KOPT-K1 (cell line): ENCODE results near the gene KCNIP2.

Experiments used
- H3K27ac ChIP-seq: fragments of 200-600 bp; sonication (generic); 2 replicates; pipeline ENCODE4 v1.5.1; 2016; ENCODE audit warnings: antibody characterized with exemption, mild to moderate bottlenecking, low read depth, low read length; ENCODE audit not compliant: poor library complexity, severe bottlenecking
- H3K36me3 ChIP-seq: fragments of 200-600 bp; sonication (generic); 2 replicates; pipeline ENCODE4 v1.5.1; 2017; ENCODE audit warnings: antibody characterized with exemption, mild to moderate bottlenecking, low read length, moderate library complexity; ENCODE audit not compliant: insufficient read depth
- H3K9me3 ChIP-seq: fragments of 200-600 bp; sonication (generic); 2 replicates; pipeline ENCODE4 v1.5.1; 2017; ENCODE audit warnings: antibody characterized with exemption, low read length, mild to moderate bottlenecking; ENCODE audit not compliant: insufficient read depth, poor library complexity, severe bottlenecking

Gene KCNIP2

DNA sequence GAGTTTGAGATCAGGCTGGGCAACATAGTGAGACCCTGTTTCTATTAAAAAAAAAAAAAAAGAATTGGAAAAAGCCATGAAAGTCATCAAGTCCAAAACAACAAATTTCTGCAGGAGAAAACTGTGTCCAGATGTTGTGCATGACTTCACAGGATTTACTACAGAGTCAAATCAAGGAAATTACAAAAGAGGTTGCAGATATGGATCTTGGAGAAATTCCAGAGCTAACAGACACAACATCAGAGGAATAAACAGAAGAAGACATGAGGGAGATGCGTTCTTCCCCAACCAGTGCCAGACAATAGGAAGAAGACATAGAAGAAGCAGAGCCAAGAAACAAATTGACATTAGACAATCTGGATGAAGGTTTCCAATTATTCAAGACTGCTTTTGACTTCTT, 24.3 kb upstream of the KCNIP2 start:
- Histone ChIP-seq H3K9me3 (no peaks in the 10 kb centered on the region), H3K27ac (no peak overlapping the region), H3K36me3 (no peaks in the 10 kb centered on the region)

DNA sequence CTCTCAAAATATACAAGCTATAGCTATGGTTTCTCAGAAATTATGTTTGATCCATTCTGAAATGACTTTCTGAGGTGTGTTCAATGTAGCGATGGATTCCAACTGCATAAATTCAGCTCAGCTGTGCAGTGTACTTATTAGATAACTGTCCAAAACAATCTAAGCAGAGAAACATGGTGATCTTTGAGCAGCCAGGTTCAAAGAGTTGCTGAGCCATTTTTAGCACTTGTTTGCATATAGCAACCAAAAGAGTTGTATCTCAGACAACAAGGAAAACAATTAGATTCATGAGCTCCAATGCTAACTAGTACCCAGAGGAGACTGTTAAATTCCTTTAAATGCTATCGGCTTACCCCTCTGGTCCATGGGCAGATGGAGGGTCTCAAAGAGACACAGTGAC, 15.9 kb upstream of the KCNIP2 start:
- Histone ChIP-seq H3K9me3 (peaks cover 14% of the 10 kb centered on the region), H3K36me3 (no peaks in the 10 kb centered on the region)

DNA sequence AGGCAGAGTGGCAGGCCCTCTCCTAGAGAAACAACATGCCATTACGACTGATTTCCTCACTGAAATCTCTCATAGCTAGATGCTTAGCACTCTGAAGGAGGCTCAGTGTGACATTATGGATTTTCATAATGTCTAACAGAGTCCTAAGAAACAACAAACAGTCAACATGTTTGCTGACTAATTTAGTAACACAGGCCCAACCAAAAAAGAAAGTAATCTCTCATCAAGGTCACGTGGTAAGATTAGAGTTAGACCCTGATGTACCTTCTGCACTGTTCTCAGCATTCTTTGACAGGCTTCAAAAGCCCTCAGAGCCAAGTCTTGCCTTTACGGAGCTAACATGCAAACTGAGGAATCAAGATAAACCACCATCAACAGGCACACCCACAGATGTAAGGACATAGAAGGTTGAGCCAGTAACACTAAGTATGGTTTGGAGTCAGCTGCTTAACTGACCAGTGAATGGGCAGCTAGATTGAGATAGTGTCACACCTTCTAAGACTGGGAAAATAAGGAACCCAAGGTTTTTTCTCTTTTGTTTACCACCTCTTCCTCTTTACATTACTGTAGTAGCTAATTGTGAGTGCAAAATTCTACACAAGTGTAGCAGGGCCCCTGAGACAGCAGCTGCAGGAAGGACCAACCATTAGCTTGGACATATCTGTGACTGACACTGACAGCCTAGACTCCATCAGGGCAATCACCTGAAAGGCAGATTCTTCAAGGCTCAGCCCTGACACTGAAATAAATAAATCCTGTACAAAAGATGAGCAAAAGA, 15.3 kb upstream of the KCNIP2 start:
- Histone ChIP-seq H3K9me3 (peaks cover 14% of the 10 kb centered on the region), H3K27ac (no peak overlapping the region), H3K36me3 (no peaks in the 10 kb centered on the region)

More for the DNA sequence above, 15.9 kb upstream of the KCNIP2 start:
- H3K27ac ChIP-seq, result no peak overlapping the region

DNA sequence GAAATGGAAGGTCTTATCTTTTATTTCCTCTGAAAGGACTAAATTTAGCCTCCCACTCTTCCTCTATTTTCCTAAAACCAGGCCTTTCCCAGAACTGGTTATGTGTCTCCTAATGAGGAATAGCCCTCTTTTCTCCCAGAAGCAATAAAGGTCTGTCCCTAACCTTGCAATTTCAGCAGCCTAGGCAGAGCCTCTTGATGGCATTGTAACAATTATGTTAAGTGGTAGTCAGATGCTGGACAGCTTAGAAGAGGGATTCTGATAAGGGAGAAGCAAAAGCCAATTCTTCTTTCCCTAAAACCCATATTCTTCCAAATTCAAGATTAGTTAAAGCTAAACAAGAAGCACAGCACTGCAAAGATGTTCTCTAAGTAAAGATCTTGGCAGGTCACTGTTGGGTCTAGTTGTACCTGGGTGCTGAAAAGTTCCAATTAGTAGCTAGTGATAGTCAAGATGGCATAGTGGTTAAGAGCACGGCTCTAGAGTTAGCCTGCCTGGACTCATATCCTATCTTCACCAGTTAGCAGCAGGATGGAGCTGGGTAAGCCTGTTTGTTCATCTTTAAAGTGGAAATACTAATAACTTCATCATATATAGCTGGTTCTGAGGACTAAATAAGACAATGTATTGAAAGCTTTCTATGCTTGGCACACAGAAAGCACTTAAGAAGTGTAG, 14.3 kb upstream of the KCNIP2 start:
- Histone ChIP-seq H3K9me3 (peaks cover 14% of the 10 kb centered on the region), H3K27ac (no peak overlapping the region), H3K36me3 (no peaks in the 10 kb centered on the region)

DNA sequence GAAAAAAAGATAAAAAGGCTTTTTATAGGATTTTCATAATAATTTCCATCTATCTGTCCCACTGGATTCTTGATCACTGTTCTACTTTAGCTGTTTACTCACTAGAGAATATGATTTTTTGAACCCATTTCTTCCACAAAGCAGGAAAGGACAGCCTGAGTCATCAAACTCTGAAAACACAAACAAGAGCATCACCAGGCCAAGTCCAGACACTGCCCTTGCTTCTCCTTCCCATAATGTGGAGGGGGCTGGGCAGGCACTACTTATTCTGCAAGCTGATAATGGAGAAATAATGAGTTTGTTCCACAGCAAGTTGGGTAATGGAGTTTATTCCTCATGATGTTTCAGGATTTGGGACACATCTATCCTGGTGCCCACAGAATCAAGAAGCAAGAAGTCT, 13.0 kb upstream of the KCNIP2 start:
- Histone ChIP-seq H3K36me3 (no peaks in the 10 kb centered on the region), H3K9me3 (peaks cover 14% of the 10 kb centered on the region), H3K27ac (no peak overlapping the region)

DNA sequence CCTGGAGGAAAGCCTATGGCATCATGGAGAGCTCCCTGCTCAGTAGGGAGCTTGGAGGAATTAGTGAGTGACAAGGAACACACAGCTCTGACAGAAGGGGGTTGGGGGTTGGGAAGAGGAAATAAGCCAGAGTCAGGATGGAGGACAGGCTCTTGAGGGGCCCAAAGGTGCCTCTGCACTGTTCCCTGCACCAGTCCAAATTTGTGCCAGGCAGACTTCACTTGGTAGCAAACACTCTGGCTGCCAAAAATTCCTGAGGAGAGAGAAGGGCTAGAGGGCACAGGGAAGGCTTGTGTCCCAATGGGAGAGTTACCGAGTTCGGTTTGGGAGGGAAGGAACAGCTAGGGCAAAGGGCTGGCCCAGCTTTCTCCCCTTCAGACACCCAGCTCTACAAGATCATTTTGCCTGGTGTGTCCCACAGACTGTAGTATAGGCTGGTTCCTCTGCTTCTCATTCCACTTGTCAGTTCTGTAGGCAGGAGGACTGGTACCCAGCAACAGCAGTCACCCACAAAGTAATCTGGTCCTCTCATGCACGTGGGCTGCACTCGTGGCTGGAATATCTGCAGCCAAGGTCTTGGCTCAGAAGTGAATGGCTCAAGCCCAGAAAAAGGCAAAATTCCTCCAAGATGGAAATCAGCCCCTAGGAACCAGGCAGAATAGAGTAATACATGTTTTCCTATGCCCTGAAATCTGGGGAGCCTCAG, 8.0 kb upstream of the KCNIP2 start:
- no peaks in the 10 kb centered on the region for H3K9me3 ChIP-seq
- no peaks in the 10 kb centered on the region for H3K36me3 ChIP-seq
- no peak overlapping the region for H3K27ac ChIP-seq

DNA sequence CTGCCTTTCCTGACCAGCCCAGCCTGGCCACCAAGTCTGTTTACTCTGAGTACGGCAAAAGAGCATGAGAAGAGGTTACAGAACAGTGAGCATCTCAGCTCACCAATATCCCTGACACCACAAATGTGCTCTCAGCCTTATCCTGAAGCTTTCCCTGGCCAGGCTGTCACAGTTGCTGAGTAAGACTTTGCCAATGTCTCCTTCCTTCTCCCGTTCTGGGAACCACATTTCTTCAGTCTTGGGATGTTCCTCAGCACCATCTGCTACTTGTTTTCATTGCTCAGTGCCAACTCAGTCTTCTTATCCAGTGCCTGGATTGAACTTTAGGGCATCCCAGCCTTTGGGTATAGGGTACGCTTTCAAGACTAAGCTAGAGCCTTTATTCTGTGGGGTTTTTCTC, 7.1 kb upstream of the KCNIP2 start:
- no peaks in the 10 kb centered on the region for H3K36me3 ChIP-seq

DNA sequence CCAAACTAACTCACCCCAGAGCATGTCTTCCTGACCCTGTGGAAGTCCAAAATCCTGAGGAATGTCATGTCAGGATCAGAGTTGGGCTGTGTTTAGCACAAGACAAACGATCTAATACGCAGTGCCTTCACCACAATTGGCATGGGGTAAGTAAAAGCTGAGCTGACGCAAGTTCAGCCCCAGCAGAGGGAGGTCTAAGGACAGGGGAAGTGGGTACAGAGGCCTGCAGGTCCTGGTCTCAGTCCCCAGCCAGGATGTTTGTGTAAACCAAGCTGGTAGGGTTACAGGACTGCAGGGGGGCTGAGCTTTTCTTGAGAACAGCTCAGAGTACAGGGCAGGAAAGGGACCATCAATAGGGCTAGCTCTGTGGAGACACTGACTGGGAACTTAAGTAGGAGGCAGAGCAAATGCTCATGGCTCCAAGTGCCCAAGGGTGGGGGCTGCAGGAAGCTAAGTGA, 5.3 kb upstream of the KCNIP2 start:
- no peaks in the 10 kb centered on the region for H3K9me3 ChIP-seq
- no peak overlapping the region for H3K27ac ChIP-seq
- H3K36me3 ChIP-seq, result no peaks in the 10 kb centered on the region

More for the DNA sequence above, 7.1 kb upstream of the KCNIP2 start:
- Histone ChIP-seq H3K9me3 (no peaks in the 10 kb centered on the region), H3K27ac (no peak overlapping the region)

DNA sequence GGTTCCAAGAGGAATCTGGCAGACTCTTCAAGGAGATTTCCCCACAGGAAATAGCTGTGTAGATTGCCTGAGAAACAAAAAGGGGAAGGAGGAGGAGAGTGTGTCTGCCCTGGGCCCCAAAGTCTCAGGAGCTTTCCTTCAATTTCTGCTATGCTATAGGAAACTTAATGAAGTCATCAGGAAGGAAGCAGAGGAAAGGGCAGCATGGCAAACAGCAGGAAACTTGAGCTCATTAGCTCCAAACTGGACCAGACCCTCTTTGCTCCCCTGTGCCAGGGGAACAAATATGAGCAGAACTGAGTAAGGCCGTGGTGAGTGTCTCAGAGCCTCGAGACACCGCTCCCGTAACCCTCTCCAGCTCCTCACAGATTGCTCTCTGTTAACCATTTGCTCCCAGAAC, 4.8 kb upstream of the KCNIP2 start:
- H3K9me3 ChIP-seq, result no peaks in the 10 kb centered on the region
- no peak overlapping the region for H3K27ac ChIP-seq
- no peaks in the 10 kb centered on the region for H3K36me3 ChIP-seq

DNA sequence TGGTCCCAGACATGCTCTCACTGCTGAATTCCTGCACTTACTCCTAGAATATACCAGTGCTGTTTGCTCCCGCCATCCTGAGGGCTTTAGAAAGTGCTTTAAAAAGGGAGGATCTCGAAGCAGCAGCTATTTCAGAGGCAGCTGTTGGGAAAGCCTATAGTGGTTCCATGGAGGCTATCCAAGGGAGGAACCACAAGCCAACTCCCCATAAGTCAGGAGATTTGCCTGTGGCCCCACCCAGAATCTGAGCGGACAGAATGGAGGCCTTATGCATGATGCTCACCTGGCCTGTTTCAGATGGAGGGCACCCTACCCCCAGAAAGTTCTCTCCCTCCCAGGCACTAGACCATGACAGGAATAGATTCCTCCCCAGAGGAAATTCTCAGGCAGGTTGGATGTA, 2.3 kb upstream of the KCNIP2 start:
- Histone ChIP-seq H3K36me3 (no peaks in the 10 kb centered on the region), H3K9me3 (no peaks in the 10 kb centered on the region), H3K27ac (no peak overlapping the region)

DNA sequence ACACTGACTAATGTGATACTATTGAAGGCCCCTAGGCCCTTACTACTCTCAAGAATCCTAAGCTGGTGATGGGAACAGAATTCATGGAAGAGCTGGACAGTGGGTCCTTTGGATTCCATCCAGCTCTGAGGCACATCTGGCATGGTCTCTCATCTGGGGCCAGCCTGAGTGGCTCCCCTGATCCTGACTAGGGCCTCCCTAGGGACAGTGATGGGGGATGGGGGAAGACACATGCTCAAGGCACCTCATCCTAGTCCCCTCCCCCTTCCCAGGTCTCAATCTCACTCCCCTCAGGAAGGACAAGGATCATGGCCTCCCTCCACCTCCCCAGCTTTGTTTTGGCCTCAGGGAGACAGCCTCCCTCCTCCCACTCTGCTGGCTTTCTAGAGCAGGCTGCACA, 1.8 kb downstream of the KCNIP2 start:
- Histone ChIP-seq H3K27ac (no peak overlapping the region), H3K36me3 (no peaks in the 10 kb centered on the region), H3K9me3 (no peaks in the 10 kb centered on the region)

DNA sequence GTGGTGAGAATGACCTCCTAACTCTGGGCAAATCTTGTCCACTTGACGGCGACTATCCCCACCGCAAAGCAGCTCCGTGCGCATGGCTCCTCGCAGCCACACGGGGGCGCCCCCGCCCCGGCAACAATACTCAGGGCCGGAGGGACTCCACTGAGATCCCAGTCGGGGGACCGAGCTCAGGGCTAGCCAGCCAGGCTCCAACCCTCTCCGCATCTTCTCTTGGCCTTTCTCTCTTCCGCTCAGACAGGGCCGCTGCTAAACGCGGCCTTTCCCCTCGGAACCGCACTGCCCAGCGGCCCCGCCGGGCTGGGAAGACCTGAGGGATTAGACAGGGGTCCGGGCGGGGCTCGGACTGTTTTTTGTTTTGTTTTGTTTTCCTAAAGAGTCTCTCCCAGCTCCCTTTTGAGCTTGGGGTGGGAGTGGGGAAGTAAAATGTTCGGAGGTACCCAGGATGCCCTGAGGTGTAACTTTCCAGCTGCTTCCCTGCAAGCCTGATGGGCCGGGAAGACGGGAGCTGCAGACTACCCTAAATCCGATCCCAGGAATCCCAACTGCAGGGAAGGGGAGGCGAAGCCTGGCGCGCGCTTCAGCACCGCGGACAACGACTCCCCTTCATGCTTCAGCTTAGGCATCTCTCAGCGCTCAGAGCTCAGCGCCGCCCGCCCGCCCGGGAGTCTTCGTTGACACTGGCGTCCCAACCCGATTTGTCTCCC, 2.7 kb downstream of the KCNIP2 start:
- no peaks in the 10 kb centered on the region for H3K36me3 ChIP-seq
- H3K27ac ChIP-seq, result no peak overlapping the region
- no peaks in the 10 kb centered on the region for H3K9me3 ChIP-seq

DNA sequence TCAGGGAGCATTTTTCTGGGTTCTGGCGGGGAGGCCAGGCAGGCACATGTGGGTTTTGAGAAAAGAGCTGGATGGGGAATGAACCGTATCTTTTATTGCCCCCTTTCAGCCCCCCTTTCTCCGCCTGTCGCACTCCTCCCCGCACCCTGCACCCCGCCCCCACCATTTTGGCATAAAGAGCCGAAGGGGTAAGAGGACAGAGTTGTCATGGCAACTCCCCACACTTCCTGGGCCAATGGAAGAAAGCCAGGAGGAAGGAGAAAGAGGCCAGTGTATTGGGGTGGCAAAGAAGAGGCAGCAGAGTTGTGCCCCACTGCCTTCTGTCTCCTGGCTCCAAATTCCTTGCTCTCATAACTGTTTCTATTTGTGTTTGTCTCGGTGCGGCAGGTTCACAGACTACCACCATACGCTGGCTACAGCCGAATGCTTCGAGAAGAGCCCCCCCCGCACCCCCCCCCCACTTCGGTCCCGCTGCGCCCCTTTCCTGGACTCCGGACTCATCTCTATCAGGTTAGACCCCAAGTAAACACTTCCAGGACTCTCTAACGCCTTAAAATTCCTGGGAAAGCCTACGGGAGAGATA, 3.4 kb downstream of the KCNIP2 start:
- Histone ChIP-seq H3K9me3 (no peaks in the 10 kb centered on the region), H3K36me3 (no peaks in the 10 kb centered on the region), H3K27ac (no peak overlapping the region)

DNA sequence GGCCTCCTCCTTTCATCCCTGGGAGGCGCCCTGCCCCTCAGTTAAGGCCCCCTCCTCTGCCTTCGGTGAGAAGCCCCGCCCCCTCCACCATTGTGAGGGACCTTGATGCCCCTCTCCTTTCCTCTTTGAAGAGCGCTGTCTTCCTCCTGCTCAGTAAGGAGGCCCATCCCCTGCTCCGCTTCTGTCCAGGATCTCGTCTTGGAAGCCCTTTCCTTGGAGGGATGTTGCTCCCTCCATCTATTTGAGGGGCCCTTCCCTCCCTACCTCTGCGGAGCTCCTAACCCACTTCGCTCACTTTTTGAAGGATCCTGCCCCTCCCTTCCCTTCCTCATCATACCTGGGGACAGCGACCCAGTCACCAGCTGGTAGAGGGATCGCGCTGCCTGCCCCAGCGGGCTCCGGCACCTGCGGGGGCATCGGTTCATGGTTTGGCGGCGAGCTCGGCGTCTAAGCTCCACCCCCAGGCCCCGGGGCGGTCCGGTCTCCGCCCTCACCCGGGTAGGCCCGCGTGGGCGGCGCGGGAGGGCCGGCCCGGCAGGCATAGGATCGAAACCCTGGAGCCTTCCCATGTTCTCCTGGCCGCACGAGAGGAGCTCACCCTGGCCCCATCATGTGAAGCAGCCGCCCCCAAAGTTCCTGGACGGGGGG, 4.1 kb downstream of the KCNIP2 start:
- no peaks in the 10 kb centered on the region for H3K9me3 ChIP-seq
- no peak overlapping the region for H3K27ac ChIP-seq
- no peaks in the 10 kb centered on the region for H3K36me3 ChIP-seq
